Head of caudate nucleus (tissue), 42 donors: ENCODE results near the gene PRPF6.
A peak's percentile ranks its signal among the peaks of the same experiment; 100 is the strongest.
"Not testable (repeated sequence)": the region's sequence is repeated elsewhere in the genome, so short reads cannot be mapped to it uniquely, and the experiment has no call there.

Experiments used
- DNase-seq, 42 donors: peaks; one replicate each; pipeline versions ENCODE4 v3.0.0 to v3.0.0-alpha.2; 2020 to 2021; ENCODE audit warnings: mixed read lengths in 7 of 42
- intact Hi-C: fragments of 100-400 bp; cut with DNase I; formaldehyde crosslinking; loops from one replicate; pipeline ENCODE4 v1.15.0; 2022

Gene PRPF6

DNA sequence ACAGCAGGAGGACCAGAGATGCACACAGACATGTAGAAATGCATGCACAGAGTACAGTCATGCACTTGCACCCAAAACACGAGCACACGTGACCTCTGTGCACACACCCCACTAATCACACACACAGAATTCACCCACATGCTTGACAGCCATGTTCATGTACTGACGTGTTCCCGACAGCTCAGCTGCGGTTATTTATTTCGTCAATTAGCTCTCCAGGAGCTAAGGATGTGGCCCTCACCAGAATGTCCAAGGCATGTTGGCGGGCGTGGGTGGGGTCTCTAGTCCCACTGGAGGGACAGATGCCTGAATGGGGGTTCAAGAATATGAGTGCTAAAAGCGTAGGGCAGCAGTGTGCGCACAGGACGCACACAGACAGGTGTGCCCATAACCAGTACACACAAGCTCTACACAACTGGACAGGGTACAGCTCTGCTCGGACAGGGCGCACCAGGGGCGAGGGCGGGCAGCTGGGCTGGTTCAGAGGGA, 571 bp upstream of the PRPF6 start:
- intact Hi-C loops = no loop called here
- peak in 23 of 42 donors; percentile 33 to 78 (median 60) for DNase-seq

DNA sequence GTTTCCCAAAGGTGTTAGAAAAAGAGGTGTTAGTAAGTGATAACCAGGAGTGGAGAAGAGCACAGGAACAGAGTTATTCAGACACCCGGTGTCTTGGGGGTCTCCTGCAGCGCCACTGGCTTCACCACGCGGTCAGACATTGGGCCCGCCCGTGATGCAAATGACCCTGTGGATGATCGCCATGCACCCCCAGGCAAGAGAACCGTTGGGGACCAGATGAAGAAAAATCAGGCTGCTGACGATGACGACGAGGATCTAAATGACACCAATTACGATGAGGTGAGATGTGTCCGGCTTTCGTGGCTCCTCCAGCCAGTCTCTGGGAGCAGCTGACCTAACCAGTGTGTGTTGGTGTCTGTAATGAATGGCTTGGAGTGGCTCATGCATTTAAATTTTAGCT, 2.0 kb downstream of the PRPF6 start:
- no peak for DNase-seq
- intact Hi-C loops = no loop called here

DNA sequence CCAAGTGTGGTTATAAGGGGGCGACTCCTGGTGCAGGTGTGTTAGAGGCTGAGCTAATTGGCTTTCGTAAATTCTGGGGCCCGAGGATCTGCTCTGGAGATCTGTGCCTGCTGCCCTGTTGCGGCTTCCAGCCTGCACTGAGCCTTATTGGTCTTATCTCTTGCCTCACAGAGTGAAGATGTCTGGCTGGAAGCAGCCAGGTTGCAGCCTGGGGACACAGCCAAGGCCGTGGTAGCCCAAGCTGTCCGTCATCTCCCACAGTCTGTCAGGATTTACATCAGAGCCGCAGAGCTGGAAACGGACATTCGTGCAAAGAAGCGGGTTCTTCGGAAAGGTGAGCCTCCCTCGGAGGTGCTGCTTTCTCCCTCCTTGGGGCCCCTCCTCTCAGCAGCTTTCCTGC, 20.0 kb downstream of the PRPF6 start:
- no peak for DNase-seq

DNA sequence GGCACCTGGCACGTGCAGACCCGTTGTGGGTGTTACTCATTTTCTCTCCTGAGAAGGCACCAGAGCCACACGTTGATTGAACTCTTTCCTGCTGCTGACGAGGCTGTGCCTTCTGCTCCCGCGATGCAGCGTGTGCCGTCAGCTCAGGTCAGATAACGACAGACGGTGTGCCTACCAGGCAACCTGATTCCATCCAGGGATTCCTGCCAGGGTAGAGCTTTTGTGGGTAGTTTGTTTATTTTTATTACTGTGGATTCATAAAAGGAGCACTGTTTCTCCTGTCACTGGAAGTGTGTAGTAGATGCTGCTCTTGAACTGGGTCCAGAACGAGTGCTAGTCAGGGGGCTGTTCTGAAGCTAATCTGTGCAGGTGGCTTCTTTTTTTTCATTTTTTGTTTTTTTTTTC, 20.7 kb downstream of the PRPF6 start:
- intact Hi-C loops = no loop called here
- DNase-seq = peak in 17 of 42 donors; percentile 8 to 48 (median 18)

More for the DNA sequence above, 20.0 kb downstream of the PRPF6 start:
- intact Hi-C loops = no loop called here

DNA sequence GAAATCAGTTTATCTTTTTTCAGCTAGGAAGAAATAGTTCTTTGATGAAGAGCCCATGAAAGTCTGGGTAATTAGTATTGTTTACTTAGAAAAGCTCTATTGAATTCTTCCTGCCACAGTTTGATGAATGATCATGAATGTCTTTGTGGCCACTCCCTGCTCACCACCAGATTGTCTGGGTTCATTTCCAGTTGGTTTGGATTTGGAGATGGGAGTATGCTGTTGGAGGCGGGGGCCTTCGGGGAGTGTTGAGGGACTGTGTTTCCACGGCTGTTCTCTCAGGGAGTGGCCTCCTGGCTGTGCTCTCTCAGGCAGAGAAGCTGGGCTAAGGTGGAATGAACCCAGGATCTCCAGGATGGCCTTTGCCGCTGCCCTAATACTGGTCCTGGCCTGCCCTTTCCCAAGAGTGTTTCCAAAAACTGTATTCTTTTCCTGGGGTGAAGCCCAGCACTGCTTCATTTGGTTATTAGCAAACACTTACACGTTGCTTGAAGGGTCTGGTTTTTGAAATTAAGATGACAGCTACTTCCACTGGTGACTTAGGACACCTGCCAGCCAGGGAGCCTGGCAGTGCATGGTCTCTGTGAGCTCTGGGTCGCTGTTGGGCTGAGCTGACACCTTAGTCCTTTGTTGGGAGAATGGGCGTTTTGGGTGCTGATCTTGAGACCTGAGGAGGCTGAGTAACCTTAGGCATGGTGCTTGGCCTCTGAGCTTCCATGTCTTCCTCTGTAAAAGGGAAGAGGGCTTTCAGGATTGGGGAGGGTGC, 23.2 kb downstream of the PRPF6 start:
- intact Hi-C loops = no loop called here
- no peak for DNase-seq

DNA sequence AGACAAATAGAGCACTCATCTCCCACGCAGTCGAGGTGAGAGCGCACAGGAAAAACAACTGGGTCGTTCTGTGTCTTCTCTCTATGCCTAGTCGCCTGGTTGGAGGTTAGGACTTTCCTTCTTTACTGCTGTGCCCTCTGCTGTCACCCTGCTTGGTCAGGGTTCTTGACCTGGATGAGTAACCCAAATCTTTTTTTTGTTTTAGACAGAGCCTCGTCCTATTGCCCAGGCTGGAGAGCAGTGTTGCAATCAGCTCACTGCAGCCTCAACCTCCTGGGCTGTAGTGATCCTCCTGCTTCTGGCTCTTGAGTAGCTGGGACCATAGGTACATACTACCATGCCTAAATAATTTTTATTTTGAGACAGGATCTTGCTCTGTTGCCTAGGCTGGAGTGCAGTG, 24.5 kb downstream of the PRPF6 start:
- no peak for DNase-seq
- intact Hi-C loops = no loop called here

DNA sequence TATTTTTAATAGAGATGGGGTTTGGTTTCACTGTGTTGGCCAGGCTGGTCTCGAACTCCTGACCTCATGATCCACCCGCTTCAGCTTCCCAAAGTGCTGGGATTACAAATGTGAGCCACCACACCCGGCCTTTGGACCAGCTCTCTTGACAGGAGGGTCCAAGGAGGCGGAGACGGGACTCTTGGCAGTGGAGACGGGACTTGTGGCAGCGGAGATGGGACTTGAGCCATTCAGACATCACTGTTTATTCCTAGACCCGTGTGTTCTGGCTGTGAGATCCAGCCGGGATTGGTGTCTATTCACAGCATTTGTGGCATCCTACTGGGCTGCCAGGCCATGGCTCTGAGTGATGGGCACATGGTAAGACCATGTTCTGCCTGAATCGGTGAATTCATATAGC, 25.6 kb downstream of the PRPF6 start:
- peak in 13 of 42 donors; percentile 4 to 49 (median 21) for DNase-seq
- intact Hi-C loops = no loop called here

DNA sequence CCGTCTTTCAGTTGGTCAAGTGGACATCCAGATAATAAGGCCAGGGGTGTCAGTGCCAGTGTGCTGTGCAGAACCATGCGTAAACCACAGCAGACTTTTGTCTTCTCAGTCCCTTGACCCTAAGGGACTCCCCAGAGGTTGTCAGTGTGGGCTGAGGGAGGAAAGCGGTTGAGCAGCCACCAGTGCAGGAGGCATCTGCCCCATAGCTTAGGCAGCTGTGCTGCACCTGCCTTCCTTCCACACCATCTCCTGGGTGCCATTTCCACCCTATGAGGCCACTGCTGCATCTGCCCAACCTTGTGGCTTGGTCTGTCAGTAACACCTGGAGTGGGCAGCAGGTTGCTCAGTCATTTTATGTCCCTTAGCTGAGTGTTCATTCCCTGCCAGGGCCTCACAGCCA, 26.0 kb downstream of the PRPF6 start:
- no peak for DNase-seq
- intact Hi-C loops = no loop called here

DNA sequence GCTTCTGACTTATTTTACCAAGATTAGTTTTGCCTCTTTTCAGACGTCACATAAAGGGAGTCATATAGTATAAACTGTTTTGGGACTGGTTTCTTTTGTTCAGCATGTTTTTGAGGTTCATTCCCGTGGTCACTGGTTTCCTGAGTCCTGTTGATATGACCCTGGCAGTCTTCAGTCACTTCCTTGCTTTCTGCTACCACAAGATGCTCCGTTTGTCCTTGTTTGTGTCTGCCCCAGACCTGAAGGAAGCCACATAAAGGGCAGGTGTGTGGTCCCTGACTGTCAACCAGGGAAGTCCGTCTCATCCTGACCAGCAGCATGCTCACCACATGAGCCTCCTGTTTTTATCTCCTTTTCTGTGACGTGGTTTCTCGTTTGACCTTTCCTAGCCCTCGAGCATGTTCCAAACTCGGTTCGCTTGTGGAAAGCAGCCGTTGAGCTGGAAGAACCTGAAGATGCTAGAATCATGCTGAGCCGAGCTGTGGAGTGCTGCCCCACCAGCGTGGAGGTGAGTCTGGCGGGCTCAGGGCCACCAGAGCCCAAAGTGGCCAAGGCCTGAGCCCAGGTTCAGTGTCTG, 29.0 kb downstream of the PRPF6 start:
- no peak for DNase-seq
- intact Hi-C loops = no loop called here

DNA sequence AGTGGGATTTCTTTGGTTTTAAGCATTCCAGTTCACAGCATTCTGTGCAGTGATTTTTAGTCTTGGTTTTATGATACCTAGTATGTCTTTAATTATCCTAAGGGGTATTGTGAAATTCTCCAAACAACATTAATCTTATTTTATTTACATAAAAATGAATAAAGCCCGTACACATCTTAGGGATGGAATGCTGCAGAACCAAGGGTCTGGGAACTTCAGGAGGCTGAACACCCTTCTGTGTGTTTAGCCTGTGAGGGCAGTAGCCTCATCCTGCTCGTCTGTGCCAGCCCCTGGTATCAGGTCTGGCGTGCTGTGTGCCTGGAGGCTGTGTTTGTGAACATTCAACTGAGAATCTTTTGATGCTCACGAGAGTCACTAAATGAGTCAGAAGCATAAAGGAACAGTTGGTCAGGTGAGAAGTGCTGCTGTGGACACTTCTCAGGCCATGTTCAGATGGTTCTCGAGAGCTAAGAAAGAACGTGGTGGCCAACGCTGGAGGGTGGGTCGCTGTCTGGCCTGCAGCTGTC, 29.8 kb downstream of the PRPF6 start:
- intact Hi-C loops = no loop called here

DNA sequence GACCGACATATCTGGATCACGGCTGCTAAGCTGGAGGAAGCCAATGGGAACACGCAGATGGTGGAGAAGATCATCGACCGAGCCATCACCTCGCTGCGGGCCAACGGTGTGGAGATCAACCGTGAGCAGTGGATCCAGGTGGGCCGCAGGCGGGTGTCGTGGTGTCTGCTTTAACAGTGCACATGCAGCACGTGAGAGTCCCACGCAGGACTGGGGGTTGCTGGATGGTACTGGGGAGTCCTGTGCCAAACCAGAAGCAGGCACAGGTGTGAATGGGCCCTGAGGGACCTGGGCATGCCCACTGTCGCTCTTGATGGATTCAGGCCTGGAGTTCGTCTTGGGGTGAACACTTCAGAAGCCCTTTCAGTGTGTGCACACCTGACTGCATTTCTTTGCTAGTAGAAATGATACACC, 30.4 kb downstream of the PRPF6 start:
- intact Hi-C loops = no loop called here
- DNase-seq = no peak

More for the DNA sequence above, 29.8 kb downstream of the PRPF6 start:
- DNase-seq = no peak

DNA sequence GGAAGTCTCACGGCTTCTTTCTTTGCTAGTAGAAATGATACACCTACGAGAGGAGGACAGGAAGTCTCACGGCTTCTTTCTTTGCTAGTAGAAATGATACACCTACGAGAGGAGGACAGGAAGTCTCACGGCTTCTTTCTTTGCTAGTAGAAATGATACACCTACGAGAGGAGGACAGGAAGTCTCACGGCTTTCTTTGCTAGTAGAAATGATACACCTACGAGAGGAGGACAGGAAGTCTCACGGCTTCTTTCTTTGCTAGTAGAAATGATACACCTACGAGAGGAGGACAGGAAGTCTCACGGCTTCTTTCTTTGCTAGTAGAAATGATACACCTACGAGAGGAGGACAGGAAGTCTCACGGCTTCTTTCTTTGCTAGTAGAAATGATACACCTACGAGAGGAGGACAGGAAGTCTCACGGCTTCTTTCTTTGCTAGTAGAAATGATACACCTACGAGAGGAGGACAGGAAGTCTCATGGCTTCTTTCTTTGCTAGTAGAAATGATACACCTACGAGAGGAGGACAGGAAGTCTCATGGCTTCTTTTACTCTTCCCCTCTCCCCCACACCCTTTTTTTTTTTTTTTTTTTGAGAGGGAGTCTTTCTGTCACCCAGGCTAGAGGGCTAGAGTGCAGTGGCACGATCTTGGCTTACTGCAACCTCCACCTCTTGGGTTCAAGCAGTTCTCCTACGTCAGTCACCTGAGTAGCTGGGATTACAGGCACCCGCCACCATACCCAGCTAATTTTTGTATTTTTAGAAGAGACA, 31.6 kb downstream of the PRPF6 start:
- DNase-seq, intact Hi-C loops: not testable (repeated sequence)

DNA sequence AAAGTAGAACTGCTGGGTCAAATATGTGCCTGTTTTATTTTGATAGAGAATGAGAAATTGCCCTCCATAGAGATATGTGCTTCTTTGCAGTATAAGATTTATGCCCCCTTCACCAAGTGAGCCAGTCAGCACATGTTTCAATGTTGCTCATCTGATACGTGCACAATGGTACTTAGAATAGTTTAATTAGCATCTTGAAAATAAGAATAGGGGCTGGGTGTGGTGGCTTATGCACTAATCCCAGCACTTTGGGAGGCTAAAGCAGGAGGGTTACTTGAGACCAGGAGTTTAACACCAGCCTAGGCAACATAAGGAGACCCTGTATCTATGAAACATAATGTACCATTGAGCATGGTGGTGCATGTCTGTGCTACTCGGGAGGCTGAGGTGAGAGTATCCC, 34.7 kb downstream of the PRPF6 start:
- no peak for DNase-seq
- intact Hi-C loops = no loop called here

DNA sequence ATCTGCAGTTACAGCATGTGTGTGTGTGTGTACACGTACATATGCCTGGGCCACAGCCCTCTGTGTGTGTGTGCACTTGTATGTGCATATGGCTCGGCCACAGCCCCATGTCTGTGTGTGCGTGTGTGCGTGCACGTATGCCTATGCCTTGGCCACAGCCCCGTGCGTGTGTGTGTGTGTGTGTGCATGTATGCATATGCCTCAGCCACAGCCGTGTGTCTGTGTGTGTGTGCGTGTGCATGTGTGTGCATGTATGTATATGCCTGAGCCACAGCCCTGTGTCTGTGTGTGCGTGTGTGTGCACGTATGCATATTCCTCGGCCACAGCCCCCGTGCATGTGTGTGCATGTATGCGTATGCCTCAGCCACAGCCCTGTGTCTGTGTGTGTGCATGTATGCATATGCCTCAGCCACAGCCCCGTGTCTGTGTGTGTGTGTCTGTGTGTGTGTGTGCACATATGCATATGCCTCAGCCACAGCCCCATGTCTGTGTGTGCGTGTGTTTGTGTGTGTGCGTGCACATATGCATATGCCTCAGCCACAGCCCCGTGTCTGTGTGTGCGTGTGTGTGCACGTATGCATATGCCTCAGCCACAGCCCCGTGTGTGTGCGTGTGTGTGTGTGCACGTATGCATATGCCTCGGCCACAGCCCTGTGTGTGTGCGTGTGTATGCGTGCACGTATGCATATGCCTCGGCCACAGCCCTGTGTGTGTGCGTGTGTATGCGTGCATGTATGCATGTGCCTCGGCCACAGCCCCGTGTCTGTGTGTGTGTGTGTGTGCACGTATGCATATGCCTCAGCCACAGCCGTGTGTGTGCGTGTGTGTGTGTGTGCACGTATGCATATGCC, 40.4 kb downstream of the PRPF6 start:
- intact Hi-C loops = no loop called here
- DNase-seq = no peak

DNA sequence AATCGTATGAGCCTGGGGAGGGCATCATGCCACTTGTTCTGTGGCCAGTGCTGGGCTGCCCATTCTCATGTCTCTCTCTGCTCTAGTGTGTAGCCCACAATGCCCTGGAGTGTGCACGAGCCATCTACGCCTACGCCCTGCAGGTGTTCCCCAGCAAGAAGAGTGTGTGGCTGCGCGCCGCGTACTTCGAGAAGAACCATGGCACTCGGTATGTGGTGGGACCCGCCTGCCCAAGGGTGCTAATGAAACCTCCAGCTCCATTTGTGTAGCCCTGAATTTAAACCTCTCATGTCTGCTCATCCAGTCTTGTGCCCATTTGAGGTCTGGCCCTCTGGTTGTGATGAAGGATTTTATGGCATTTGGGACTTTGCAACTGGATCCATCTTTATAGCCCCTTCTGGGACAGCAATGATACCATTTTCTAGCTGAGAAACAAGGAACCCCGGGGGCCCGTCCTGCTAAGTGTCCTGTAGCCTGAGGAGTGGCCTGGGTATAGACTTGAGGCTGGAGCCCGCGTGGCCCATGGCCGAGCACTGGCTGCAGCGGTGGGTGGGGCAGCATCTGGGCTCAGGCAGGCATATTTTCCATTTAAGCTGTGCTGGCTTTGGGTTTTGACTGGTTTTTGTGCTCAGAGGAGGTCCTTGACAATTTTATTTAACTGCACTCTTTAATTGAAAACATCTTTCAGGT, 41.9 kb downstream of the PRPF6 start:
- DNase-seq = no peak
- intact Hi-C loops = no loop called here

DNA sequence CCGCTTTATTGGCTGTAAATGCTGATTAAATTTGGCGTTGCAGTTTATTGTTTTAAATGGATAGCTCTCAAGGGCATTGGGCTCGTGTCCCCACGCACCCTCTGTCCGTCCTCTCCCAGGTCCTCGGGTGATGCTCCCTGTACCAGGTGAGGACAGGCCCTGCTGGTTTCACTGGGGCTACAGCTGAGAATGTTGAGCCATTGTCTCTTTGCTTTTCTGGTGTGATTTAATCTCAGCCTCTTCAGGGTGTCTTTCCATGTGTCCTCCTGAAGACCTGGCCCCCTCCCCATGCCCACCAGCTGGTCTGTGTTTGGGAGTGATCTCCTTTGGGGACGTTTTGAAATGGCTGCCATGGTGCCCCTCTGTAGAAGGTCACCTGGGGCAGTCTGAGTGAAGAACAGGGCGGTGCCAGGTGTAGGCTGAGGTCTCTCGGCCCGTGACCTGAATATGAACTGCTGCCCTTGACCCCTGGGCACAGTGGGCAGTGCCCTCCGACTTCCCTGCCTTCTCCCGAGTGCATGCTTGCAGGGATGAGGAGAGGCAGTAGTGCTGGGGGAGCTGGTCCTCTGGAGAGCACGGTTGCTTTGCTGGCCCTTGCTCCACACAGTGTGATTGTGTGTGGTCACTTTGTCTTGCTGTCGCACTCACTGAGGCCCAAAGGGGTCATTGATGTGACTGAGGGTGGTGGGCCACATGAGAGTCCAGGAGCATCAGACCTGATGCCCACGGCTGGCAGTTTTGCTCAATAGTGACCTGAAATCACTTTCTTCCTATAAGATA, 42.6 kb downstream of the PRPF6 start:
- DNase-seq = no peak
- intact Hi-C loops = no loop called here

DNA sequence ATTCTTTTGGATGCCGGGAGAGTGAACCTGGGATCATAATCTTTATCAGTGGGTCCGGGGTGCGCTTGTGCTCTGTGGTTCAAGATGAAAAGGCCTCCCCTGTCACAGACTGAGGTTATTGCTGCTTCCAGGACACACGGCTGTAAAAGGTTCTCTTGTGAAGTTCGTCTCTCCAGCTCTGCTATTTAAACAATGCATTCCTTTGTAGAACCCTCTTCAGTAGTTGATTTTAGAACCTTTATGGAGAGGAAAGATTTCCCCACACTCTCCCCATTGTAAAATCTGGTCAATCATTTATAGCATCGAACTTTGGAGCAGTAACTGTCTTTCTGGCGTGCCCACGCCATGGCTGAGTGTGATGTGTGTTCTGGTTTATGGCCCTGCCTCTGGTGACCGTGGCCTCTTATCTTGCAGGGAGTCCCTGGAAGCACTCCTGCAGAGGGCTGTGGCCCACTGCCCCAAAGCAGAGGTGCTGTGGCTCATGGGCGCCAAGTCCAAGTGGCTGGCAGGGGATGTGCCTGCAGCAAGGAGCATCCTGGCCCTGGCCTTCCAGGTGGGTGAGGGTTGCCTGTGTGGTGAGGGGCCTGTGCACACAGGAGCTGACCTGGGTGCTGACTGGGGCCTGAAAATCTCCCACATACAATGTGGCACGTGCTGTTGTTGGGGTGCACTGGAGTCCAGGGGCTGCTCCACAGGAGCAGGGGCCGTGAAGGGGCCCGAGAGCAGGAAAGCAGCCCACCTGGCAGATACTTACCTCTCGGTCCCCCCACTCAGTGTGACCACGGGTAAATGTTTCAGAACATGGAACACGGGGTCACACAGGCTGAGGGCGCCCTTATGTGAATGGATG, 43.4 kb downstream of the PRPF6 start:
- DNase-seq = no peak
- intact Hi-C loops = no loop called here
